Suppressor macrophage (primary cell): ENCODE measurements around the gene CD274.

ENCODE experiments used
- DNase-seq, 4 experiments: peaks; one replicate each; pipeline ENCODE4 v3.0.0-alpha.2; 2020 to 2022

CD274 gene

GRCh38 chr9:5500441-5501235 is 50.3 kb downstream of the CD274 start:
- peak in 1 of 4 experiments; percentile 26 for DNase-seq

- DNase-seq, result no peak
These were observed 52.2 kb downstream of the CD274 start for GRCh38 chr9:5502553-5502952.

DNA sequence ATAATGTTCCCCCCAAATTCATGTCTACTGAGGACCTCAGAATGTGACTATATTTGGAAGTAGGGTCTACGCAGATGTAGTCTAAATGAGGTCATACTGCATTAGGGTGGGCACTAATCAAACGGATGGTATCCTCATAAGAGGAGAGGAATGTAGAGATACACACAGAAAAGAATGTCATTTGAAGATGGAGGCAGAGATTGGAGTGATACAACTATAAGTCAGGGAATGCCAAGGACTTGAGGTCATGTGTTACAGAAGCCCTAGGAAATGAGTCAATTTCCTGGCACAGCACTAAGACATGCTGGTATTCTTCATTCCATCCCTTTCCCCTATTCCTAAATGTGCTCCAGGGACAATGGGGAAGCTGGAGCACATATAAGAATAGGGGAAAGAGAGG is 59.2 kb downstream of the CD274 start:
- DNase-seq, result peak in 2 of 4 experiments; percentile 32 to 35

- peak; percentile 65 to 85 (median 74) for DNase-seq
These were observed 60.1 kb downstream of the CD274 start, which contains the start of gene PDCD1LG2 for GRCh38 chr9:5510360-5510931. TSS of gene PDCD1LG2 (plus strand) at chr9:5510531. CDS start at chr9:5522547, 12,016 bp downstream.

- no peak for DNase-seq
These were observed 60.6 kb downstream of the CD274 start for GRCh38 chr9:5510989-5511388.

GRCh38 chr9:5511476-5511875 is 61.1 kb downstream of the CD274 start:
- DNase-seq, result no peak

DNA sequence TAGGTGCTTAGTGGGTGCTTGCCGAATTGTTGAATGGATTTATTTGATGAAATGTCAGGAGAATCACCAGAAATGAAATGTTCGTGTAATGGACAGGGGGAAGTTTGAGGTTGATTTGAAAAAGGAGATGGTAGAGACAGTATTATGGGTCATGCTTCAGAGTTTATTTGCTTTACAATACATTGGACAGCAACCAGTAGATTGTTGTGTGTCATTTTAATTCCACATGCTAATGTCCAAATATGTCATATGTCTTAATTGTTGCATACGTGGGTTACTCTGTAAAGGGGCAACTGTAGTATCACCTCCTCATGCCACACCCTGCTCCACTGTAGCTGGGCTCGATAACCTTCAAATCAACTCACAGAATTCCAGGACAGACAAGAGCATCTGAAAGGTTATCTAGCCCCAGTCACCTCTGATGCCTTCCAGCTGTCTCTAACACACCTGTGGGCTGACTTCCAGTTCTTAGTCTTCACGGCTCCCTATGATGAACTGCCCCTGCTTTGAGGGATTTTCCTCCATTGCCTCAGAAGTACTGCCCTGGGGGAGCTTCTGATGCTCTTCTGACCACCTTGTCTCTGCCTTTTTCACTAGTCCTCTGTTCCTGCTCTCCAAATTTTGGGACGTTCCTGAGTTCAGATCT is 61.7 kb downstream of the CD274 start:
- no peak for DNase-seq

GRCh38 chr9:5512658-5513452 is 62.5 kb downstream of the CD274 start:
- DNase-seq, result peak in 2 of 4 experiments; percentile 28 to 36

DNA sequence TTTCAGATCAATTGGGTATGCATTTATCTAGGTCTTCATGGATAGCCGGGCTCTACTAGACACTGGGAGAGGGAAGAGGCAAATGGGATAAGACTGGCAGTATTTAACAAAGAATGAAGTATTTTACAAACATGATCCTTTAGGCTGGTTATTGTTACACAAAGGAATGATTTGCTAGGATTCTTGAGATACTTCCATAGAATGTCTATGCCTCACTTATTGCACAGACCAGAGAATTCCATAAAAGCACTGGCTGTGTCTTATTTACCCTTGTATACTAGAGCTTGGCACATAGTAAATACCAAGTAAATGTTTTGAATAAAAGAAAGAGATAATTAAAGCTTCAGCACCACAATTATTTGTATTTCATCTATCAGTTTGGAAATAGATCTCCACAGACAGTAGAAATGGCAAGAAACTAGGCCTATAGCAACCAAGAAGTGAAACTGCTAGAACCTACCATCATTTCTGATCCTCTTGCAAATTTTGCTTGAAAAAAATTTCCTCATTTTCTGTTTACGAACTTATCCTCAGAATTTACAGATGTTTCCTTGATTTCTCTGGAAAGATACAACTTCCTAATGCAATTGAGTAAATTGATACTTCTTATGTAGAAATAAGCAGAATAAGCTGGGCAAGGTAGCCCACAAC is 63.7 kb downstream of the CD274 start:
- DNase-seq, result peak in 2 of 4 experiments; percentile 43 to 54

DNA sequence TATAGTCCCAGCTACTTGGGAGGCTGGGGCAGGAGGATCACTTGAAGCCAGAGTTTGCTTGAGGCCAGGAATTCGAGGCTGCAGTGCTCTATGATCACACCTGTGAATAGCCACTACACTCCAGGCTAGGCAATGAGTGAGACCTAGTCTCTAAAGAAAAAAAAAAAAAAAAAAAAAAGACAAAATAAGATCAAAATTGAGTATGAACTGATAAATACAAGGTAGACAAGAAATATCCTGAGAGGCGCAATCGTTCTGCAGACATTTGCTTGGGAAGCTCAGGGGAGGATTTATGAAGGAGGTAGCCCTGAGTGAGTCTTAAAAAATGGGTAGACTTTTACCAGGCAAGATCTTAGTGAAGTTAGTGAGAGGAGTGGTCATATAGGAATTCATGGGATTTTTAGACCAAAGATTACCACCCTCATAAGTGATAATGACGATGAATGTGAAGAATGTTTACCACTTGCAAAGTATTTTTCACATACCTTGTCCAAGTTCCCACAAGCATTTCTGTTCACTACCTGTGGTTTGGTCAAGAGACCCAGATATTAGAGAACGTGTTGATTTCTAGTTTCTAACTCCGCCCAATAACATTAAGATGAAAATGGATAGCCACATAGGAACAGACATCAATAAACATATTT is 64.4 kb downstream of the CD274 start:
- DNase-seq, result no peak

DNA sequence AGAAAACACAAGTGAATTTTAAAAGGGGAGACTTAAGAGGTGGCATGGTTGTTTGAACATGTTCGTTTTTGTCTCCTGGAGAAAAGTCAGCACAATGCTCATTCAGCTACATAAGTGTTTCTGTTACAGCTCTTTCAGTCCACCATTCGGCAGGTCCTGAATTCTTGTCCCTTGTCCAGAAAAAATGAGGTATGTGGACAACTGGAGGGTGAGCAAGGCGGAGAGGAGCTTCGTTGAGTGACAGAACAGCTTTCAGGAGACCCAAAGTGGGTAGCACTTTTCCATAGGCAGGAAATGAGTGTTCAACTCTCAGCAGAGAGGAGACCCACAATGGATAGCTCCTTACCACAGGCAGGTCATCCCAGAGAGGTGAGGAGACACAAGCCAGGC is 64.9 kb downstream of the CD274 start:
- no peak for DNase-seq

DNA sequence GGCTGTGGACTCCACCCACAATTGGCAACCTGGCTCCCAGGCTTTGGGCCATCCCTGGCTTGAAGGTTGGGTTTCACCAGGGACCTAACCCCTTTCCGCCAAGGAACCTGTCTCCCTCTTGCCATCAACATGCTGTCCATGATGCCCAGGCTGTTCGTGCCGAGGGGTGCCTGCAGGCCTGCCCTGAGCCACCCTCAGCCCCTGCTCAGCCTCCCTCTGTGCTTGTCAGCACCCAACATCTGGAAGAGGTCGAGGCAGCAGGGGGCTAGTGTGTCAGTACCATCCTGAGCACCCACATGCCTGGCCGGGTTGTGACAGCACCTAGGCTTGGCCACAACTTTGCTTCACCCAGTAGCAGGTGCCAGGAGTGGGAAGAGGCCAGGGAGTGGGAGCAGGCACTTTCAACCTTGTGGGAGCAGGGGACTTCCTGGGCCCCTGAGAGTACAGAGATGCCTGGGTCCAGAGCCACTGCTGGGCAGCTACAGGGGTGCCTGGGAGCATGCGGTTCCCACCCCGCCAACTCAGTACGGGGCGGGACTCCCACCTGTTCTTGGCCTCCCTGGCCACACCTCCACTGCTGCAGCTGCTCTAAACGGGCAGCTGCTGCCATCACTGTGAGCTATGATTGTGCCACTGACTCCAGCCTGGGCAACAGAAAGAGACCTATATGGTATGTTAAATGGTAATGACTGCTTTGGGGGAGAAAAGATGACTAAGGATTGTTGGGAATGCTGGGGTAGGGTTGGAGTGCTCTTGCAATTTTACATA is 66.3 kb downstream of the CD274 start:
- no peak for DNase-seq

DNA sequence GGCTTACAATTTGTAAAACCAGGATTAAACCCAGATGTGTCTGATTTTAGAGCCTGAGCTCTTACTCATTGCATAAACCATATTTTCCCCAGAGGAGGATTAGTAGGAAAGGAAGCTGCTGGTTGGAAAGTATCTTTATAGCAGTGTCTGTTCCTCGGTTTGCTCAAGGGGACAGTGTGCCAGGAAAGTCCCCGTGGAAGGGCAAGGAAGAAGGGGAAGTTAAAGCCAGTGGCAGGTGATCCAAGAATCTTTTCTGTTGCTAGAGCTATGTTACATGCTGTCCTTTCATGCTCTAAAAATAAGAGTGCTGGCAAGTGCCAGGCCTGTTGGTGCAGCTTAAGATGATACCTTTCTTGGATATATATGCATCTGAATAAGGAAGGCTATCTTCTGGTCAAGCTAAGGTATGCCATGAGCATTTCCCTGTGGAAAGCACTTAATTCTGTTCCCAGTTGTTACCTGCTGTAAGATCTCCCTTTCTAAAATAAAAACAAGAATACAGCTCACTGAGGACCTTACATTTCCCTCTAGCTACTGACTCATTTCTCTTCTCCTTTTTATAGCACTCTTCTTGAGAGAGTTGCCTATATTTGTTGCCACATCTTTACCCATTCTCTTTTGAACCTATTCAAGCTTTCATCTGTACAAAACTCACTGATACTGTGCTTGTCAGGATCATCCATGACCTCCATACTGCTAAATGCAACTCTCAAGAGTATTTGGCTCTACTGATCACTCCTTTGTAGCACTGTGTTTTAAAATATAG is 68.0 kb downstream of the CD274 start:
- DNase-seq, result peak; percentile 30 to 61 (median 58)

DNA sequence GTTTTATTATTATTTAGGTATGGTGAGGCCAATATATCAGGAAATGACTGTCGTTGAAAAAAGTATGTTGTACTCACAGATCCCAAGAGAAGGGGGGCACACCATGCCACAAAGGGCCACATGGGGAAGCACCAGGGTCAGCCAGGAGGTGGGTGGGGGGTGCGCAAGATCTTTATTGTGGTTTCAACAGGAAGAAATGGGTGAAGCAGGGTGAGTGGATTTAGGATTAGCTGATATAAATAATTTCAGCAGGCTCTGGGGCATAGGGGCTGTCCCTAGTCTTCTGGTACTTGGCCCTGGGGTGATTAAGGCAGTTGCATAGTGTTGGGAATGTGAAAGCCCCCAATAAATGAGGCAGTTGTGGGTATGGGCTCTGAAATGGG is 68.6 kb downstream of the CD274 start:
- DNase-seq, result no peak
